ENCODE results near the gene SDCCAG8.

DNA sequence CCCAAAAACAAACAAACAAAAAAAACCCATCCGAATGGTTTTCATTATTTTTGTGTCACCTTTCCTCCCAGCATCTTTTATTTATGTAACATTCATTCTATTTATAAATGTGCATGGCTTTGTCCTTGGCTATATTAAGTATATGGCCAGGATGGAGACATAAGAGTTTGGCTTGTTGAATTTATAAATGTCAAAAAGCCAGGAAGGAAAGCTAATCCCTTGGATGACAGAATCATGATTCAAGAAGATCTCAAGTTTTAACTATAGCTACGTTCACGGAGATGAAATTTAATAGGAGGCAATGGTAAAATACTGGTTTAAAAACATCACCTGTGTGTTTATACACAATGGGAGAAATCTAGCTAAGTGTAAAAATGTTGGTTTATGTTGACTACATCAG lies 5.7 kb upstream of the SDCCAG8 start:
- no peak for TF ChIP-seq CTCF (IDR thresholded peaks at IDR 0.05)
- no peak for TF ChIP-seq POLR2A (IDR thresholded peaks at IDR 0.05)

All from Peyer's patch (tissue), 4 donors.